ENCODE data around the gene KLHL21. TPM values are rescaled to one million over a fixed set of nuclear protein-coding genes. Genes with fewer than 3 reads are reported as not detected.
"Not testable (repeated sequence)": the region's sequence is repeated elsewhere in the genome, so short reads cannot be mapped to it uniquely, and the experiment has no call there.

KLHL21 gene
- total RNA-seq, 1 experiment from 2014 or later = 38.0 TPM

- POLR2A ChIA-PET (ENCODE audit: low non-redundant PET) = no interaction called here
- H3K36me3 ChIP-seq (ENCODE audit: insufficient read depth, low read length, poor library complexity, severe bottlenecking) = peaks cover 68% of the 10 kb centered on the region
- intact Hi-C loops (cut with micrococcal nuclease; ENCODE audit: unreplicated experiment) = no loop called here
Observed at GRCh38 chr1:6637770-6638169, 35.1 kb upstream of the KLHL21 start.

GRCh38 chr1:6636778-6637177 lies 34.1 kb upstream of the KLHL21 start:
- H3K9me3 ChIP-seq (ENCODE audit: low read depth, low read length, poor library complexity, severe bottlenecking); H3K27me3 ChIP-seq (replicated peaks; ENCODE audit: insufficient read depth, low read depth, low read length, poor library complexity); H3K27ac ChIP-seq (ENCODE audit: low read depth, low read length, poor library complexity, severe bottlenecking); CTCF ChIA-PET; intact Hi-C loops (cut with micrococcal nuclease; ENCODE audit: unreplicated experiment); BruUV-seq (replicated peaks); H3K4me1 ChIP-seq (ENCODE audit: insufficient read depth, low read length, poor library complexity, severe bottlenecking); POLR2A ChIA-PET (ENCODE audit: low non-redundant PET); DNase-seq (ENCODE audit: low spot score); H3K4me3 ChIP-seq (ENCODE audit: low read depth, low read length, poor library complexity, severe bottlenecking): not testable (repeated sequence)
- peaks cover 70% of the 10 kb centered on the region for H3K36me3 ChIP-seq (ENCODE audit: insufficient read depth, low read length, poor library complexity, severe bottlenecking)

More at GRCh38 chr1:6637770-6638169, 35.1 kb upstream of the KLHL21 start:
- TF ChIP-seq CTCF (conservative IDR thresholded peaks at IDR 0.05; ENCODE audit: low read depth, low read length) (no peak), EZH2 (IDR thresholded peaks at IDR 0.05; ENCODE audit: borderline replicate concordance, low read depth, low read length, poor library complexity, severe bottlenecking) (no peak)
- DNase-seq (ENCODE audit: low spot score) = no peak
- H3K4me1 ChIP-seq (ENCODE audit: insufficient read depth, low read length, poor library complexity, severe bottlenecking) = no peaks in the 10 kb centered on the region
- H3K27ac ChIP-seq (ENCODE audit: low read depth, low read length, poor library complexity, severe bottlenecking) = no peak overlapping the region
- no peak overlapping the region for H3K4me3 ChIP-seq (ENCODE audit: low read depth, low read length, poor library complexity, severe bottlenecking)
- CTCF ChIA-PET = no interaction called here
- no peaks in the 10 kb centered on the region for H3K27me3 ChIP-seq (replicated peaks; ENCODE audit: insufficient read depth, low read depth, low read length, poor library complexity)
- no TSS peak for BruUV-seq (replicated peaks)
- no peaks in the 10 kb centered on the region for H3K9me3 ChIP-seq (ENCODE audit: low read depth, low read length, poor library complexity, severe bottlenecking)

GRCh38 chr1:6635910-6636760 lies 33.5 kb upstream of the KLHL21 start:
- Histone ChIP-seq H3K36me3 (ENCODE audit: insufficient read depth, low read length, poor library complexity, severe bottlenecking) (peaks cover 68% of the 10 kb centered on the region), H3K27ac (ENCODE audit: low read depth, low read length, poor library complexity, severe bottlenecking) (no peak overlapping the region), H3K4me1 (ENCODE audit: insufficient read depth, low read length, poor library complexity, severe bottlenecking) (no peaks in the 10 kb centered on the region), H3K4me3 (ENCODE audit: low read depth, low read length, poor library complexity, severe bottlenecking) (no peak overlapping the region), H3K9me3 (ENCODE audit: low read depth, low read length, poor library complexity, severe bottlenecking) (no peaks in the 10 kb centered on the region), H3K27me3 (replicated peaks; ENCODE audit: insufficient read depth, low read depth, low read length, poor library complexity) (no peaks in the 10 kb centered on the region)
- TF ChIP-seq EZH2 (IDR thresholded peaks at IDR 0.05; ENCODE audit: borderline replicate concordance, low read depth, low read length, poor library complexity, severe bottlenecking) = no peak
- no peak for TF ChIP-seq CTCF (conservative IDR thresholded peaks at IDR 0.05; ENCODE audit: low read depth, low read length)
- ChIA-PET POLR2A (ENCODE audit: low non-redundant PET) (no interaction called here), CTCF (no interaction called here)
- DNase-seq (ENCODE audit: low spot score) = peak; percentile 21
- BruUV-seq (replicated peaks) = no TSS peak
- intact Hi-C loops (cut with micrococcal nuclease; ENCODE audit: unreplicated experiment) = no loop called here

Measured in A673 (cell line).